GM23338 (cell line): ENCODE data around the gene MYT1. TPM values are rescaled to one million over a fixed set of nuclear protein-coding genes. Genes with fewer than 3 reads are reported as not detected.

ENCODE experiments used
- ATAC-seq: fragments of 200-7000 bp; cut with Tn5 transposase; 3 replicates; pipeline ENCODE4 v1.9.1; 2020
- DNase-seq: peaks from one replicate; pipeline ENCODE4 v3.0.0-alpha.2; 2015; ENCODE audit warnings: low spot score
- H2AFZ ChIP-seq: fragments of 200-600 bp; sonication (generic); 2 replicates; pipeline ENCODE4 v1.8.0; 2016; ENCODE audit warnings: antibody characterized with exemption, mild to moderate bottlenecking, moderate library complexity
- H3F3A ChIP-seq: fragments of 200-600 bp; sonication (generic); replicated peaks from 2 replicates; pipeline ENCODE4 v1.8.0; 2017; ENCODE audit warnings: antibody characterized with exemption, mixed run types, low read depth
- H3K27ac ChIP-seq: fragments of 200-600 bp; sonication (generic); 2 replicates; pipeline ENCODE4 v1.6.1; 2016; ENCODE audit warnings: low read depth
- H3K27me3 ChIP-seq: fragments of 200-600 bp; sonication (generic); 2 replicates; pipeline ENCODE4 v1.8.0; 2016; ENCODE audit warnings: mild to moderate bottlenecking, mixed run types, moderate library complexity; ENCODE audit not compliant: insufficient read depth
- H3K36me3 ChIP-seq: fragments of 200-600 bp; sonication (generic); 2 replicates; pipeline ENCODE4 v1.8.0; 2016; ENCODE audit warnings: mild to moderate bottlenecking; ENCODE audit not compliant: insufficient read depth
- H3K4me1 ChIP-seq: fragments of 200-600 bp; sonication (generic); 2 replicates; pipeline ENCODE4 v1.8.0; 2016; ENCODE audit warnings: mild to moderate bottlenecking, moderate library complexity; ENCODE audit not compliant: insufficient read depth
- H3K4me2 ChIP-seq: fragments of 200-600 bp; sonication (generic); 2 replicates; pipeline ENCODE4 v1.7.1; 2017; ENCODE audit warnings: mixed run types
- H3K4me3 ChIP-seq: fragments of 200-600 bp; sonication (generic); 2 replicates; pipeline ENCODE4 v1.6.1; 2016; ENCODE audit warnings: mixed run types
- H3K79me2 ChIP-seq: fragments of 200-600 bp; sonication (generic); replicated peaks from 2 replicates; pipeline ENCODE4 v1.8.0; 2017; ENCODE audit warnings: mild to moderate bottlenecking; ENCODE audit not compliant: insufficient read depth
- H3K9me2 ChIP-seq: fragments of 200-600 bp; sonication (generic); 2 replicates; pipeline ENCODE4 v1.8.0; 2017; ENCODE audit not compliant: insufficient read depth
- H4K20me1 ChIP-seq: fragments of 200-600 bp; sonication (generic); replicated peaks from 2 replicates; pipeline ENCODE4 v1.8.0; 2017; ENCODE audit warnings: mild to moderate bottlenecking; ENCODE audit not compliant: insufficient read depth
- H3K27ac Mint-ChIP-seq: 2 replicates; pipeline ENCODE4 v1.8.0; 2020; ENCODE audit warnings: inconsistent platforms, mild to moderate bottlenecking, moderate library complexity, mixed read lengths
- H3K27me3 Mint-ChIP-seq: 3 replicates; pipeline ENCODE4 v1.8.0; 2022; ENCODE audit warnings: low read depth, mild to moderate bottlenecking, moderate library complexity, mixed read lengths, inconsistent platforms; ENCODE audit not compliant: insufficient read depth, poor library complexity
- H3K36me3 Mint-ChIP-seq: 3 replicates; pipeline ENCODE4 v1.8.0; 2021; ENCODE audit warnings: low read depth, mild to moderate bottlenecking, inconsistent platforms, moderate library complexity, mixed read lengths
- H3K4me1 Mint-ChIP-seq: 3 replicates; pipeline ENCODE4 v1.8.0; 2020; ENCODE audit warnings: mild to moderate bottlenecking, inconsistent platforms, mixed read lengths
- H3K4me3 Mint-ChIP-seq: 3 replicates; pipeline ENCODE4 v1.8.0; 2021; ENCODE audit warnings: moderate library complexity, mild to moderate bottlenecking, inconsistent platforms, mixed read lengths
- H3K9me3 Mint-ChIP-seq: 3 replicates; pipeline ENCODE4 v1.8.0; 2020; ENCODE audit warnings: moderate library complexity, mild to moderate bottlenecking, inconsistent platforms, mixed read lengths
- CTCF ChIP-seq, 2 experiments: fragments of 200-600 bp in 1 of 2; sonication (generic) in 1 of 2; conservative IDR thresholded peaks; 2 replicates each; pipeline versions ENCODE4 v1.5.1 to v1.6.1; 2016 to 2017; ENCODE audit warnings: antibody characterized with exemption in 2 of 2, low read depth in 2 of 2, mild to moderate bottlenecking in 2 of 2, moderate library complexity in 1 of 2
- ETS1 ChIP-seq: IDR thresholded peaks from 2 replicates; pipeline ENCODE4 v1.6.1; 2016; ENCODE audit warnings: antibody characterized with exemption
- EZH2 ChIP-seq: fragments of 200-600 bp; sonication (generic); IDR thresholded peaks from one replicate; pipeline ENCODE4 v1.8.0; 2017; ENCODE audit warnings: antibody characterized with exemption, mild to moderate bottlenecking, low read depth; ENCODE audit not compliant: unreplicated experiment
- JUNB ChIP-seq: IDR thresholded peaks from one replicate; pipeline ENCODE4 v1.6.1; 2016; ENCODE audit warnings: antibody characterized with exemption; ENCODE audit not compliant: unreplicated experiment
- NANOG ChIP-seq: IDR thresholded peaks from 2 replicates; pipeline ENCODE4 v1.6.1; 2016; ENCODE audit warnings: antibody characterized with exemption, borderline replicate concordance
- POLR2AphosphoS5 ChIP-seq: IDR thresholded peaks from 2 replicates; pipeline ENCODE4 v1.6.1; 2016; ENCODE audit warnings: antibody characterized with exemption, low read depth
- REST ChIP-seq: IDR thresholded peaks from one replicate; pipeline ENCODE4 v1.6.1; 2018; ENCODE audit warnings: antibody characterized with exemption; ENCODE audit not compliant: unreplicated experiment
- ZNF114 ChIP-seq: fragments of 250-450 bp; sonication (Bioruptor Pico); IDR thresholded peaks from 2 replicates; pipeline ENCODE4 v1.5.0; 2020; ENCODE audit warnings: mild to moderate bottlenecking, moderate library complexity
- ZNF331 ChIP-seq: fragments of 250-450 bp; sonication (Bioruptor Pico); IDR thresholded peaks from 2 replicates; pipeline ENCODE4 v1.5.0; 2020; ENCODE audit warnings: low read depth, mild to moderate bottlenecking, moderate library complexity
- polyA plus RNA-seq: library from polyadenylated mRNA; unstranded; fragments of >200 nt; fragmentation: Nextera tagmentation; extraction: Ambion mirVana; gene quantifications from 2 replicates; pipeline ENCODE4 v1.2.1, GENCODE V29; 2016
- total RNA-seq: library from RNA; depleted of rRNA; stranded (reverse); fragments of >200 nt; shearing (Covaris generic); gene quantifications from 2 replicates; pipeline ENCODE4 v1.2.3, GENCODE V29; 2014
- TF ChIP-seq, protein P1 (sequence below): fragments of 250-450 bp; sonication (Bioruptor Pico); IDR thresholded peaks from 2 replicates; pipeline ENCODE4 v1.5.0; 2020; ENCODE audit warnings: mild to moderate bottlenecking, moderate library complexity

MYT1 gene
- total and polyA plus RNA-seq, 2 experiments from 2014 or later, result 0.83 to 1.6 TPM

- no peak for TF ChIP-seq CTCF (conservative IDR thresholded peaks at IDR 0.05; ENCODE audit: low read depth in 2 of 2)
- TF ChIP-seq EZH2, result no peak
- TF ChIP-seq REST, result no peak
- TF ChIP-seq ZNF331 (CRISPR knock-in tag), result no peak
- TF ChIP-seq, protein P1, sequence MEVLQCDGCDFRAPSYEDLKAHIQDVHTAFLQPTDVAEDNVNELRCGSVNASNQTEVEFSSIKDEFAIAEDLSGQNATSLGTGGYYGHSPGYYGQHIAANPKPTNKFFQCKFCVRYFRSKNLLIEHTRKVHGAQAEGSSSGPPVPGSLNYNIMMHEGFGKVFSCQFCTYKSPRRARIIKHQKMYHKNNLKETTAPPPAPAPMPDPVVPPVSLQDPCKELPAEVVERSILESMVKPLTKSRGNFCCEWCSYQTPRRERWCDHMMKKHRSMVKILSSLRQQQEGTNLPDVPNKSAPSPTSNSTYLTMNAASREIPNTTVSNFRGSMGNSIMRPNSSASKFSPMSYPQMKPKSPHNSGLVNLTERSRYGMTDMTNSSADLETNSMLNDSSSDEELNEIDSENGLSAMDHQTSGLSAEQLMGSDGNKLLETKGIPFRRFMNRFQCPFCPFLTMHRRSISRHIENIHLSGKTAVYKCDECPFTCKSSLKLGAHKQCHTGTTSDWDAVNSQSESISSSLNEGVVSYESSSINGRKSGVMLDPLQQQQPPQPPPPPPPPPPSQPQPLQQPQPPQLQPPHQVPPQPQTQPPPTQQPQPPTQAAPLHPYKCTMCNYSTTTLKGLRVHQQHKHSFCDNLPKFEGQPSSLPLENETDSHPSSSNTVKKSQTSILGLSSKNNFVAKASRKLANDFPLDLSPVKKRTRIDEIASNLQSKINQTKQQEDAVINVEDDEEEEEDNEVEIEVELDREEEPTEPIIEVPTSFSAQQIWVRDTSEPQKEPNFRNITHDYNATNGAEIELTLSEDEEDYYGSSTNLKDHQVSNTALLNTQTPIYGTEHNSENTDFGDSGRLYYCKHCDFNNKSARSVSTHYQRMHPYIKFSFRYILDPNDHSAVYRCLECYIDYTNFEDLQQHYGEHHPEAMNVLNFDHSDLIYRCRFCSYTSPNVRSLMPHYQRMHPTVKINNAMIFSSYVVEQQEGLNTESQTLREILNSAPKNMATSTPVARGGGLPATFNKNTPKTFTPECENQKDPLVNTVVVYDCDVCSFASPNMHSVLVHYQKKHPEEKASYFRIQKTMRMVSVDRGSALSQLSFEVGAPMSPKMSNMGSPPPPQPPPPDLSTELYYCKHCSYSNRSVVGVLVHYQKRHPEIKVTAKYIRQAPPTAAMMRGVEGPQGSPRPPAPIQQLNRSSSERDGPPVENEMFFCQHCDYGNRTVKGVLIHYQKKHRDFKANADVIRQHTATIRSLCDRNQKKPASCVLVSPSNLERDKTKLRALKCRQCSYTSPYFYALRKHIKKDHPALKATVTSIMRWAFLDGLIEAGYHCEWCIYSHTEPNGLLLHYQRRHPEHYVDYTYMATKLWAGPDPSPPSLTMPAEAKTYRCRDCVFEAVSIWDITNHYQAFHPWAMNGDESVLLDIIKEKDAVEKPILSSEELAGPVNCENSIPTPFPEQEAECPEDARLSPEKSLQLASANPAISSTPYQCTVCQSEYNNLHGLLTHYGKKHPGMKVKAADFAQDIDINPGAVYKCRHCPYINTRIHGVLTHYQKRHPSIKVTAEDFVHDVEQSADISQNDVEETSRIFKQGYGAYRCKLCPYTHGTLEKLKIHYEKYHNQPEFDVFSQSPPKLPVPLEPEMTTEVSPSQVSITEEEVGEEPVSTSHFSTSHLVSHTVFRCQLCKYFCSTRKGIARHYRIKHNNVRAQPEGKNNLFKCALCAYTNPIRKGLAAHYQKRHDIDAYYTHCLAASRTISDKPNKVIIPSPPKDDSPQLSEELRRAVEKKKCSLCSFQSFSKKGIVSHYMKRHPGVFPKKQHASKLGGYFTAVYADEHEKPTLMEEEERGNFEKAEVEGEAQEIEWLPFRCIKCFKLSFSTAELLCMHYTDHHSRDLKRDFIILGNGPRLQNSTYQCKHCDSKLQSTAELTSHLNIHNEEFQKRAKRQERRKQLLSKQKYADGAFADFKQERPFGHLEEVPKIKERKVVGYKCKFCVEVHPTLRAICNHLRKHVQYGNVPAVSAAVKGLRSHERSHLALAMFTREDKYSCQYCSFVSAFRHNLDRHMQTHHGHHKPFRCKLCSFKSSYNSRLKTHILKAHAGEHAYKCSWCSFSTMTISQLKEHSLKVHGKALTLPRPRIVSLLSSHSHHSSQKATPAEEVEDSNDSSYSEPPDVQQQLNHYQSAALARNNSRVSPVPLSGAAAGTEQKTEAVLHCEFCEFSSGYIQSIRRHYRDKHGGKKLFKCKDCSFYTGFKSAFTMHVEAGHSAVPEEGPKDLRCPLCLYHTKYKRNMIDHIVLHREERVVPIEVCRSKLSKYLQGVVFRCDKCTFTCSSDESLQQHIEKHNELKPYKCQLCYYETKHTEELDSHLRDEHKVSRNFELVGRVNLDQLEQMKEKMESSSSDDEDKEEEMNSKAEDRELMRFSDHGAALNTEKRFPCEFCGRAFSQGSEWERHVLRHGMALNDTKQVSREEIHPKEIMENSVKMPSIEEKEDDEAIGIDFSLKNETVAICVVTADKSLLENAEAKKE, result no peak
- TF ChIP-seq ETS1, result no peak
- no peak for TF ChIP-seq ZNF114
- TF ChIP-seq NANOG, result no peak
- no peak for TF ChIP-seq JUNB
- no peak for TF ChIP-seq POLR2AphosphoS5
- Mint-ChIP-seq H3K27me3 (peaks cover 18% of the 10 kb centered on the region), H3K9me3 (peaks cover 30% of the 10 kb centered on the region), H3K36me3 (peaks cover 9% of the 10 kb centered on the region), H3K4me1 (peaks cover 27% of the 10 kb centered on the region), H3K4me3 (no peak overlapping the region), H3K27ac (no peak overlapping the region)
- Histone ChIP-seq H4K20me1 (no peaks in the 10 kb centered on the region), H3K79me2 (no peaks in the 10 kb centered on the region), H3K36me3 (no peaks in the 10 kb centered on the region), H3K27ac (no peak overlapping the region), H3K4me3 (no peak overlapping the region), H3K9me2 (peaks cover 5% of the 10 kb centered on the region; the same call in 1 of the 2 replicates), H3K4me2 (no peak overlapping the region), H3F3A (peaks cover 21% of the 10 kb centered on the region), H3K4me1 (peaks cover 26% of the 10 kb centered on the region), H2AFZ (no peak overlapping the region), H3K27me3 (no peaks in the 10 kb centered on the region)
- ATAC-seq, result no peak
- DNase-seq, result no peak
These were observed 21.1 kb downstream of the MYT1 start for GRCh38 chr20:64185276-64185900.
